ENCODE data around the gene SNX19.

DNA sequence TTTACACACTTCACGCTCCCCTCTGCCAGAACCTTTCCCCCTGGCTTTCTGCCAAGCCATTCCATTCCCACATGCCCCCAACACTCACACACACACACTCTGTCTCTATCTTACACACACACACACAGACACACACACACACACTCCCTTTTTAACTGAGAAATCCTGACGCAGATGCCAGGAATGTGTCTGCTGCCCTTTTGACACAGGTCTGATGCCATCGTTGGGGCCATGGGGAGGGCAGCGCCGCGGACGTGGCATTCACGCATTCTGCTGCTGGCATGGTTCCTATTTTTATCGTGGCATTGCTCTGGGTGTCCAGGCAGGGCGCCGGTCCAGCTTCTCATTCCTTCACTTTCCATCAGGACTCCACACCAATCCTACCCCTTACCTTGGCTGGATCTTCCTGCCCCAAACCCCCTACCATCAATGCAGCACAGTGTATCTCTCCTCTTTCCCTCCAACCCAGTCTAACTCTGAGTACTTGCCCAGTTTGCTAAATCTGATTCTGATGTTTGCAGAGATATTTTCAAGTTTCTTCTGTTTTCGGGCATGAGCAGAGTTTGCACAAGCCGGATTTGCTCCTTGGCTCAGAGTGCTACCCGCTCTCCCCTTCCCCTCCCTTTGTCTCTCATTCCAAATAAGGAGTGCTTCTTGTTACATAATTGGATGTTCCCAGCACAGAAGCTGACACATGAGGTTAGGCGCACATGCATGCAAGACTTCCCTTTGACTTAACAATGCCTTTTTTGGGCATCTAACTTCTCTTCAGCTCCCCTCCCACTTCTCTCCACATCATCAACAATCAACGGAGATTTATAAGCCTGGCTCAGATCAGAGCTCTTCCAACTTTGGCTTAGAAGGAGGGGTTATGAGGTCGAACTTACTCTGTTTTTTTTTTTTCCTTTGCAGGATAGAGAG lies 18.8 kb downstream of the SNX19 start:
- TF ChIP-seq RCOR1 (IDR thresholded peaks at IDR 0.05; ENCODE audit: insufficient replicate concordance, low read length) (no peak), MAZ (IDR thresholded peaks at IDR 0.05; ENCODE audit: borderline replicate concordance, low read depth, low read length) (peak; percentile 83; the same call in 1 of the 2 replicates), CTCF (conservative IDR thresholded peaks at IDR 0.05; ENCODE audit: low read depth, low read length) (no peak), POLR2A (IDR thresholded peaks at IDR 0.05; ENCODE audit: low read depth, low read length) (peak; percentile 46; the same call in 1 of the 2 replicates), RAD21 (IDR thresholded peaks at IDR 0.05; ENCODE audit: low read length) (no peak), RFX5 (IDR thresholded peaks at IDR 0.05; ENCODE audit: low read depth, low read length) (no peak; the same call in 1 of the 2 replicates), MAFK (IDR thresholded peaks at IDR 0.05; ENCODE audit: low read depth, low read length) (no peak), USF2 (IDR thresholded peaks at IDR 0.05; ENCODE audit: low read depth, low read length) (no peak), CHD1 (IDR thresholded peaks at IDR 0.05; ENCODE audit: low read depth, low read length) (no peak)
